ENCODE data around the gene HLF. TPM values are rescaled to one million over a fixed set of nuclear protein-coding genes. Genes with fewer than 3 reads are reported as not detected.

Gene HLF
- total RNA-seq, 1 donor from 2014 or later: 14.7 TPM

DNA sequence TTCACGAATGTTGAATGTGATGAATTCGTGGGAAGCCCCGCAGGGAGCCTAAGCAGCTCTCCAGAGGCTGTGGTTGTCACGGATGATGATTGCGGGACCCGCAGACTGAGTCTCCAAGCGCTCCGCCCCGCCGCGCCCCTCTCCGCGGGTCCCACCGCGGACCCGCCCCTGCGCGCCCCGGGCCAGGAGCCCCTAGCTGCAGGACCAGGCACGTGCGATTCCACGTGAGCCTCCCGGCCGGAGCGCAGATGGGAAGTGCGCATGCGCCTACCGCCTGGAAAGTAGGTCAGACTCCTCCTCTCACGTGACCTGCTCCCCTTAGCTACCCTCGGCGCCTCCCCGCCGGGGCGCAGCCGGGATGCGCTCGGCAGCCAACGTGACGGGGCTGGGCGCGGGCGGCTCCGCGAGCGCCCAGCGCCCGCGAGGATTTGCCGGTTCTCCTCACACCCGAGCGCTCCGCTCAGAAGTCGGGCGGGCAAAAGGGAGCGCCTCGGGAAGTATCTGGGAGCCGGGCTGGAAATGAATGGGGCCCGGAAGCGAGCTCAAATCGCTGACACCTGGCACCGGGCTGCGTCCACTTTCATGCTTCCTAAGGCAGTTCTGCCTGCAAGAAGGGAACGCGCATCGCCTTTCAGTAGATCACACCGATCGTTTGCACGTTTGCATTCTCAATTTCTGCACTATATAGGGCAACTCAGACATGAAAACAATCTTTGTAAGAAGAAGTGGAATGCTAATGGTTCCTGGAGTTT, 26.4 kb upstream of the HLF start:
- TF ChIP-seq POLR2AphosphoS5 (IDR thresholded peaks at IDR 0.05; ENCODE audit: insufficient read depth in 1 of 2, low read depth in 1 of 2) (peak; percentile 71 to 74), POLR2A (IDR thresholded peaks at IDR 0.05) (no peak)
- TF ChIP-seq, protein P1, sequence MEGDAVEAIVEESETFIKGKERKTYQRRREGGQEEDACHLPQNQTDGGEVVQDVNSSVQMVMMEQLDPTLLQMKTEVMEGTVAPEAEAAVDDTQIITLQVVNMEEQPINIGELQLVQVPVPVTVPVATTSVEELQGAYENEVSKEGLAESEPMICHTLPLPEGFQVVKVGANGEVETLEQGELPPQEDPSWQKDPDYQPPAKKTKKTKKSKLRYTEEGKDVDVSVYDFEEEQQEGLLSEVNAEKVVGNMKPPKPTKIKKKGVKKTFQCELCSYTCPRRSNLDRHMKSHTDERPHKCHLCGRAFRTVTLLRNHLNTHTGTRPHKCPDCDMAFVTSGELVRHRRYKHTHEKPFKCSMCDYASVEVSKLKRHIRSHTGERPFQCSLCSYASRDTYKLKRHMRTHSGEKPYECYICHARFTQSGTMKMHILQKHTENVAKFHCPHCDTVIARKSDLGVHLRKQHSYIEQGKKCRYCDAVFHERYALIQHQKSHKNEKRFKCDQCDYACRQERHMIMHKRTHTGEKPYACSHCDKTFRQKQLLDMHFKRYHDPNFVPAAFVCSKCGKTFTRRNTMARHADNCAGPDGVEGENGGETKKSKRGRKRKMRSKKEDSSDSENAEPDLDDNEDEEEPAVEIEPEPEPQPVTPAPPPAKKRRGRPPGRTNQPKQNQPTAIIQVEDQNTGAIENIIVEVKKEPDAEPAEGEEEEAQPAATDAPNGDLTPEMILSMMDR (IDR thresholded peaks at IDR 0.05): no peak
- H3K9me3 ChIP-seq: no peaks in the 10 kb centered on the region
- H3K4me1 ChIP-seq: peaks cover 6% of the 10 kb centered on the region
- H3K27ac ChIP-seq: peak overlapping the region; percentile 79
- peak in 1 of 2 donors; percentile 96 for DNase-seq (ENCODE audit: extremely low spot score in 2 of 2)
- H3K27me3 ChIP-seq: no peaks in the 10 kb centered on the region
- peak overlapping the region; percentile 42 to 67 for H3K4me3 ChIP-seq
- intact Hi-C loops (cut with DNase I): no loop called here
- no peaks in the 10 kb centered on the region for H3K36me3 ChIP-seq

DNA sequence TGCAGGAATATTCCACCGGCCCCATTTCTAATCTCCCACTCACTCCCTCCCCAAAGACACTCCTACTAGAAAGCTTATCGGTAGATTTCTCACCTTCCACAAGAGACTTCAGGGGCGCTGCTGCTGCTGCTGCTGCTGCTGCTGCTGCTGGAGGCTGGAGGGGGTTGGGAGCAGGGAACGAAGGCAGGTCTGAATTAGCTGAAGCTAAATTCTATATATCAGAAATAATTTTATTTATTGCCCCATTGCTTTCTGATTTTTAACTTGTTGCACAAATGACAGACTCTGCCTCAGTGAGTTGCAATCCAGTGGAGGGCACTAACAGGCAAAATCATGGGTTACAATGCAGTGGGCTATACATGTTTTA, 25.8 kb upstream of the HLF start:
- DNase-seq (ENCODE audit: extremely low spot score in 2 of 2): no peak
- Histone ChIP-seq H3K27me3 (no peaks in the 10 kb centered on the region), H3K4me1 (peaks cover 6% of the 10 kb centered on the region), H3K9me3 (no peaks in the 10 kb centered on the region), H3K36me3 (no peaks in the 10 kb centered on the region), H3K4me3 (peak overlapping the region; percentile 42 to 67), H3K27ac (peak overlapping the region; percentile 42)
- TF ChIP-seq, protein P1 (IDR thresholded peaks at IDR 0.05): no peak
- intact Hi-C loops (cut with DNase I): no loop called here

DNA sequence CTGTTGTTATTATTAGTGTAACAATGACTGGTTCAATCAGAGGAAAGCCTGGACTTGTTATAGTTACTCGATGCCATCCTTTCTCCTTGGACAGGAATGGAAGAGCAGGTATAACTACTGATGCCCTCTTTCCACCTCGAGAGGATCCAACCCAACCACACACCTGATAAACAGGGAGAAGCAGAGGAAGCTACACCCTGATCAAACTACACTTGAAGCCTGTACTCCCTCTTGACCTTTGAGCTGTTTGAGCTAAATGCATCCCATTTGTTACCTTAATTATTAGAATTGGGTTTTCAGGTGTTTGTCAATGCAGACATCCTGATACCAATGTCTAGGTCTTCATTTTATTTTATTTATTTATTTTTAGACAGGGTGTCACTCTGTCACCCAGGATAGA, 23.7 kb upstream of the HLF start:
- no peaks in the 10 kb centered on the region for H3K27me3 ChIP-seq
- H3K4me1 ChIP-seq: peaks cover 6% of the 10 kb centered on the region
- no peak for DNase-seq (ENCODE audit: extremely low spot score in 2 of 2)
- H3K36me3 ChIP-seq: no peaks in the 10 kb centered on the region
- H3K27ac ChIP-seq: no peak overlapping the region
- intact Hi-C loops (cut with DNase I): no loop called here
- no peak for TF ChIP-seq POLR2A (IDR thresholded peaks at IDR 0.05)
- no peaks in the 10 kb centered on the region for H3K9me3 ChIP-seq
- H3K4me3 ChIP-seq: no peak overlapping the region

DNA sequence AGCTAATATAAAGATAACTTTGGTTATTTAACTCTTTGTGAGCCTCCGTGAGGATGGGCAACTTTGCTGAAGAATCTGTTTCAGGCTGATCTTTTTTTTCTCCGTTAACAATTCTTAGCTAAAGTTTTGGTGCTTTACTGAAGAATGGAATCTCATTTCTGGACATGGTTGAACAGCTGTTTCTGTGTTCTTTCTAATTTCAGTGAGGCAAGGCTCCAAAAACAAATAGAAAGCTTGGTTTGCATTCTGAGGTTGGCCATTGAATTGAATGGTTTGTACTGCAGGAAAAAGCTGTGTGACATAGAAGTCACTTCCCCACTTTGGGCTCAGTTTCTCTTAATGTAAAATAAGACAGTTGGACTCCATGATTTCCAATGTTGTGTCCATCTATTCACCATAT, 22.3 kb upstream of the HLF start:
- peaks cover 6% of the 10 kb centered on the region for H3K4me1 ChIP-seq
- no peaks in the 10 kb centered on the region for H3K9me3 ChIP-seq
- H3K27ac ChIP-seq: no peak overlapping the region
- intact Hi-C loops (cut with DNase I): no loop called here
- DNase-seq (ENCODE audit: extremely low spot score in 2 of 2): no peak
- no peaks in the 10 kb centered on the region for H3K36me3 ChIP-seq
- TF ChIP-seq POLR2AphosphoS5 (IDR thresholded peaks at IDR 0.05; ENCODE audit: insufficient read depth in 1 of 2, low read depth in 1 of 2) (no peak), POLR2A (IDR thresholded peaks at IDR 0.05) (no peak)
- TF ChIP-seq, protein P1 (IDR thresholded peaks at IDR 0.05): no peak
- no peak overlapping the region for H3K4me3 ChIP-seq
- no peaks in the 10 kb centered on the region for H3K27me3 ChIP-seq

DNA sequence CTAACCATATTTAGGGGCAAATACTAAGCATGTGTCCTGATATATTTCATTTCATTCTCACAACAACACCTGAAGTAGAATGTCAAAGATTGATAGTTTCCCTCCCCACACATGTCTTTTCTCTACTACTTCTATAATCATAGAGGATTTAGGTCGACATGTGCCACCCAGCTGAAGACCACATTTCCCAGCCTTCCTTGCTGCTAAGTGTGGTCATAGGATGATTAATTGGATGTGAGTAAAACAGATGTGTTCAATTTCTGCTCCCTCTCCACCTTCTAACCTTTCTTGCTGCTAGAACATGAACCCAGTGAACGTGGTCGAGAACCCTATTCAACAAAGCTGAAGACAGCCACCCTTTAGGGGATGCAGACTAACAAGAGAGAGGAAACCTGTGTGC, 18.8 kb upstream of the HLF start:
- intact Hi-C loops (cut with DNase I): no loop called here
- Histone ChIP-seq H3K9me3 (no peaks in the 10 kb centered on the region), H3K27me3 (no peaks in the 10 kb centered on the region), H3K27ac (no peak overlapping the region), H3K4me1 (no peaks in the 10 kb centered on the region), H3K36me3 (no peaks in the 10 kb centered on the region), H3K4me3 (no peak overlapping the region)
- DNase-seq (ENCODE audit: extremely low spot score in 2 of 2): no peak
- TF ChIP-seq, protein P1 (IDR thresholded peaks at IDR 0.05): no peak
- no peak for TF ChIP-seq POLR2A (IDR thresholded peaks at IDR 0.05)
- no peak for TF ChIP-seq POLR2AphosphoS5 (IDR thresholded peaks at IDR 0.05; ENCODE audit: insufficient read depth in 1 of 2, low read depth in 1 of 2)

Data from vagina (tissue), 2 donors.